Activated naive CD4-positive, alpha-beta T cell treated with anti-CD3 and anti-CD28 coated beads for 36 hours (primary cell): ENCODE data around the gene KIR2DL1. TPM values are rescaled to one million over a fixed set of nuclear protein-coding genes. Genes with fewer than 3 reads are reported as not detected.
"Not testable (repeated sequence)": the region's sequence is repeated elsewhere in the genome, so short reads cannot be mapped to it uniquely, and the experiment has no call there.

Source experiments
- CTCF ChIA-PET: fragments of 350-600 bp; sonication (Branson Sonifier 250); formaldehyde crosslinking; loops from one replicate; lab custom pipeline; 2021; ENCODE audit warnings: antibody characterized with exemption; lab: Charles Lee
- DNase-seq: peaks from one replicate; pipeline ENCODE4 v3.0.0-alpha.2; 2020
- H3K27ac Mint-ChIP-seq: one replicate; pipeline ENCODE4 v1.8.0; 2021; ENCODE audit warnings: mild to moderate bottlenecking, mixed read lengths
- H3K27me3 Mint-ChIP-seq: one replicate; pipeline ENCODE4 v1.8.0; 2021; ENCODE audit warnings: low read depth, mixed read lengths
- H3K36me3 Mint-ChIP-seq: one replicate; pipeline ENCODE4 v1.8.0; 2021; ENCODE audit warnings: low read depth, mixed read lengths
- H3K4me1 Mint-ChIP-seq: one replicate; pipeline ENCODE4 v1.8.0; 2021; ENCODE audit warnings: low read depth, mixed read lengths
- H3K4me3 Mint-ChIP-seq: one replicate; pipeline ENCODE4 v1.8.0; 2021; ENCODE audit warnings: mild to moderate bottlenecking, moderate library complexity, mixed read lengths
- H3K9me3 Mint-ChIP-seq: one replicate; pipeline ENCODE4 v1.8.0; 2021; ENCODE audit warnings: mixed read lengths
- intact Hi-C: fragments of 100-400 bp; cut with micrococcal nuclease; formaldehyde crosslinking; loops from one replicate; pipeline ENCODE4 v1.15.1; 2023
- total RNA-seq, 2 experiments: library from RNA; stranded (reverse); gene quantifications; one replicate each; pipeline ENCODE4 v1.2.3, GENCODE V29; 2021

Gene KIR2DL1
- total RNA-seq, result not detected

DNA sequence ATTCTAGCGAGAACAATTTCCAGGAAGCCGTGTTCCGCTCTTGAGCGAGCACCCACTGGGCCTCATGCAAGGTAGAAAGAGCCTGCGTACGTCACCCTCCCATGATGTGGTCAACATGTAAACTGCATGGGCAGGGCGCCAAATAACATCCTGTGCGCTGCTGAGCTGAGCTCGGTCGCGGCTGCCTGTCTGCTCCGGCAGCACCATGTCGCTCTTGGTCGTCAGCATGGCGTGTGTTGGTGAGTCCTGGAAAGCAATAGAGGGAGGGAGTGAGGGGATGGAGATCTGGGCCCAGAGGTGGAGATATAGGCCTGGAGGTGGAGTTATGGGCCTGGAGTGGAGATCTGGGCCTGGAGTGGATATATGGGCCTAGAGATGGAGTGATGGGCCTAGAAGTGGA lies at the start of gene KIR2DL1:
KIR2DL1 (plus strand) TSS at position 148 of the 400 bp plus-strand sequence; CDS start at position 206, 58 bp downstream.
- H3K4me1 Mint-ChIP-seq, H3K36me3 Mint-ChIP-seq, H3K9me3 Mint-ChIP-seq, H3K27me3 Mint-ChIP-seq, intact Hi-C loops, DNase-seq, CTCF ChIA-PET, H3K4me3 Mint-ChIP-seq, H3K27ac Mint-ChIP-seq: not testable (repeated sequence)

DNA sequence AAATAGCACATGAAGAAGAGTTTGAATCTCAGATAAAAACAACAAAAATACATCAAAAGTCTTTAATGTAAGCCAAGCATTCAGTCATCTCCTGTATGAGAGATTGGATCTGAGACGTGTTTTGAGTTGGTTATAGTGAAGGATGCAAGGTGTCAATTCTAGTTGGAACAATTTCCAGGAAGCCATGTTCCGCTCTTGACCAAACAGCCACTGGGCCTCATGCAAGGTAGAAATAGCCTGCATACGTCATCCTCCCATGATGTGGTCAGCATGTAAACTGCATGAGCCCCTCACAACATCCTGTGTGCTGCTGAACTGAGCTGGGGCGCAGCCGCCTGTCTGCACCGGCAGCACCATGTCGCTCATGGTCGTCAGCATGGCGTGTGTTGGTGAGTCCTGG lies 45.5 kb upstream of the KIR2DL1 start, which contains the start of gene KIR3DL3:
KIR3DL3 (plus strand) TSS at position 301 of the 400 bp plus-strand sequence; CDS start at position 356, 55 bp downstream.
- DNase-seq, result no peak
- Mint-ChIP-seq H3K36me3 (no peaks in the 10 kb centered on the region), H3K9me3 (peaks cover 13% of the 10 kb centered on the region), H3K4me3 (no peak within 1 kb of the TSS), H3K27ac (no peak within 1 kb of the TSS), H3K4me1 (no peaks in the 10 kb centered on the region), H3K27me3 (peaks cover 4% of the 10 kb centered on the region)
- intact Hi-C loops, result no loop called here
- CTCF ChIA-PET, result no interaction called here

DNA sequence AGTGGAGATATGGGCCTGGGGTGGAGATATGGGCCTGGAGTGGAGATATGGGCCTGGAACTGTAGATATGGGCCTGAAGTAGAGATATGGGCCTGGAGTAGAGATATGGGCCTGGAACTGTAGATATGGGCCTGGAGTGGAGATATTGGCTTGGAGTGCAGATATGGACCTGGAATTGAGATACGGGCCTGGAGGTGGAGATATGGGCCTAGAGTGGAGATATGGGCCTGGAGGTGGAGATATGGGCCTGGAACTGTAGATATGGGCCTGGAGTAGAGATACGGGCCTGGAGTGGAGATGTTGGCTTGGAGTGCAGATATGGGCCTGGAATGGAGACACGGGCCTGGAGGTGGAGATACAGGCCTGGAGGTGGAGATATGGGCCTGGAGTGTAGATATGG lies 44.9 kb upstream of the KIR2DL1 start:
- CTCF ChIA-PET, result no interaction called here
- H3K4me3 Mint-ChIP-seq, result no peak overlapping the region
- H3K4me1 Mint-ChIP-seq, result no peaks in the 10 kb centered on the region
- intact Hi-C loops, result no loop called here
- no peaks in the 10 kb centered on the region for H3K36me3 Mint-ChIP-seq
- peaks cover 4% of the 10 kb centered on the region for H3K27me3 Mint-ChIP-seq
- DNase-seq, result no peak
- no peak overlapping the region for H3K27ac Mint-ChIP-seq
- peaks cover 12% of the 10 kb centered on the region for H3K9me3 Mint-ChIP-seq

DNA sequence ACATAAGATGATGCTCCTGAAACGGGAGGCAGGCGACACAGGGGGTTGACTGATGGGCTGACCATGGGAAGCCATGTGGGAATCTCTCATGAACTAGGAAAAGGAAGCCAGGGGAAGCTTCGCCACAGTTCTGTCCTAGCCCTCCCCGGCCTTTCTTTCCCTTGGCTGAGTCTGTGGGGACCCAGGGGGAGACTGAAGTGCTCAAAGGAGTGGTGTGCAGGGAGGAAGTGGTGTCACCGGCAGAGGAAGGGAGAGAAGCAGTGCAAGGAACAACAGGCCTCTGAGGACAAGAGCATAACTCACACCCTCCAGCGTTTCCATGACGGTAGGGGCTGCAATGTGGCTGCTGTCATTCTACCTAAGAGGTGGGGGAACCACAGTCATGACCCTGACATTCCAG lies 44.3 kb upstream of the KIR2DL1 start:
- H3K4me3 Mint-ChIP-seq, result no peak overlapping the region
- no peak overlapping the region for H3K27ac Mint-ChIP-seq
- CTCF ChIA-PET, result no interaction called here
- no peak for DNase-seq
- intact Hi-C loops, result no loop called here
- H3K4me1 Mint-ChIP-seq, result no peaks in the 10 kb centered on the region
- no peaks in the 10 kb centered on the region for H3K36me3 Mint-ChIP-seq
- H3K9me3 Mint-ChIP-seq, result peaks cover 7% of the 10 kb centered on the region
- peaks cover 4% of the 10 kb centered on the region for H3K27me3 Mint-ChIP-seq

DNA sequence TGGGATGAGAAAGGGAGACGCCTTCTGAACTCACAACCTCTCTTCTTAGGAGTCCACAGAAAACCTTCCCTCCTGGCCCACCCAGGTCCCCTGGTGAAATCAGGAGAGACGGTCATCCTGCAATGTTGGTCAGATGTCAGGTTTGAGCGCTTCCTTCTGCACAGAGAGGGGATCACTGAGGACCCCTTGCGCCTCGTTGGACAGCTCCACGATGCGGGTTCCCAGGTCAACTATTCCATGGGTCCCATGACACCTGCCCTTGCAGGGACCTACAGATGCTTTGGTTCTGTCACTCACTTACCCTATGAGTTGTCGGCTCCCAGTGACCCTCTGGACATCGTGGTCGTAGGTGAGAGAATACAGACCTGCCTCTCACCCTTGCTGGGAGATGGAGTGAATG lies 42.0 kb upstream of the KIR2DL1 start:
- intact Hi-C loops, result no loop called here
- CTCF ChIA-PET, result no interaction called here
- H3K4me1 Mint-ChIP-seq, result no peaks in the 10 kb centered on the region
- no peaks in the 10 kb centered on the region for H3K36me3 Mint-ChIP-seq
- no peak for DNase-seq
- H3K9me3 Mint-ChIP-seq, result no peaks in the 10 kb centered on the region
- no peak overlapping the region for H3K27ac Mint-ChIP-seq
- no peak overlapping the region for H3K4me3 Mint-ChIP-seq
- H3K27me3 Mint-ChIP-seq, result peaks cover 10% of the 10 kb centered on the region

DNA sequence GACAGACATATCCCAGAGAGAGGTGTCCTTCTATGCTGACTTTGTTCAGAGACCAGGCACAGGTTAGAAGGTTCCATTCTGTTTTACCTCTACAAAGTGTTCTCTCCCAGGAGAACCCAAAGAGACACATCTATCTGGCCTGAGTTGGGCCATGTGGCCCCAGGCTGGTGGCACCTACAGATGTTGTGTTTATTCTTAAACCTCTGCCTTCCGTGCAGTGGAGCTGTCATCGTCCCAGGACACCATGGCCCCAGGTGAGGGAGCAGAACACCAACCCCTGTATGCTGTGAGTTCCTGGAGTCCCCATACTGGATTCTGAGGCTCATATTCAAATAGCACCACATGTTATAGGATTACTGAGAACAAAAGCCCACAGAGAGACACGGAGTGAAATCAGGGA lies 41.4 kb upstream of the KIR2DL1 start:
- intact Hi-C loops, result no loop called here
- Mint-ChIP-seq H3K36me3 (no peaks in the 10 kb centered on the region), H3K4me3 (no peak overlapping the region), H3K9me3 (no peaks in the 10 kb centered on the region), H3K27ac (no peak overlapping the region), H3K4me1 (no peaks in the 10 kb centered on the region), H3K27me3 (peaks cover 11% of the 10 kb centered on the region)
- CTCF ChIA-PET, result no interaction called here
- DNase-seq, result no peak

DNA sequence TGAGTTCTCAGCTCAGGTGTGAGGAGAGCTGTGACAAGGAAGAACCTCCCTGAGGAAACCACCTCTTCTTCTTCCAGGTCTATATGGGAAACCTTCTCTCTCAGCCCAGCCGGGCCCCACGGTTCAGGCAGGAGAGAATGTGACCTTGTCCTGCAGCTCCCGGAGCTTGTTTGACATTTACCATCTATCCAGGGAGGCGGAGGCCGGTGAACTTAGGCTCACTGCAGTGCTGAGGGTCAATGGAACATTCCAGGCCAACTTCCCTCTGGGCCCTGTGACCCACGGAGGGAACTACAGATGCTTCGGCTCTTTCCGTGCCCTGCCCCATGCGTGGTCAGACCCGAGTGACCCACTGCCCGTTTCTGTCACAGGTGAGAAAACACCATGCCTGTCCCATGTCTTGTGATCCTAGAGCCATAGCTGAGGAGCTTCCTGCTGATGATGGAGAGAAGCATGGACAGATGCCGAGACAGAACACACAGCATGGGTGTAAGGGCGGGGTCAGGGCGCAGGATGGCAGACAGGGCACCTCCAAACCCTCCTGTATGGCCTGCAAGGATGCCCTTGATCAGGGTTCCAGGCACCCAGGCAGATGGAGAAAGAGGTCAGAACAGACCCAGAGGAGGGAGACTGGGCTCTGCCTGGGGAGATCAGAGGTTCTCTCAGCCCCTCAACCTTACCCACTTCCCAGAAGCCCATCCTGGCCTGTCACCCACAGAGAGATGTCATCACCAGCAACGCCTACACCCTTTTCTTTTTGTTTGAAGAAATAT lies 40.0 kb upstream of the KIR2DL1 start:
- intact Hi-C loops, result no loop called here
- Mint-ChIP-seq H3K27me3 (peaks cover 11% of the 10 kb centered on the region), H3K36me3 (no peaks in the 10 kb centered on the region), H3K9me3 (peaks cover 2% of the 10 kb centered on the region), H3K27ac (no peak overlapping the region), H3K4me1 (no peaks in the 10 kb centered on the region), H3K4me3 (no peak overlapping the region)
- CTCF ChIA-PET, result no interaction called here
- no peak for DNase-seq

DNA sequence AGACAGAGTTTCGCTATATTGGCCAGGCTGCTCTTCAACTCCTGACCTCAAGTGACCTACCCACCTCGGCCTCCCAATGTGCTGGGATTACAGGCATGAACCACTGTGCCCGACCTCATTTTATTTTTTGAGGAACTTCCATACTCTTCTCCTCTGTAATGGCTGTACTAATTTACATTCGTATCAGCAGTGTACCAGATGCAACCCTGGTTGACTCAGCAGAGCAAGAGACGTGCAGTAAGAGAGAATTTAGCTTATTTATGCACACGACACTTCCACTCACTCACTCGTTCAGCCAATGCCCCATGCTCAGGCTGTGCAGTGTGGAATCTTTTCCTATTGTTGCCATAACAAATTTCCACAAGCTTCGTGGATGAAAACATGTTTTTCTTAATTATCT lies 38.4 kb upstream of the KIR2DL1 start:
- Mint-ChIP-seq H3K36me3 (no peaks in the 10 kb centered on the region), H3K9me3 (peaks cover 2% of the 10 kb centered on the region), H3K4me1 (no peaks in the 10 kb centered on the region), H3K27ac (no peak overlapping the region), H3K4me3 (no peak overlapping the region), H3K27me3 (peaks cover 11% of the 10 kb centered on the region)
- CTCF ChIA-PET, result no interaction called here
- no peak for DNase-seq
- intact Hi-C loops, result no loop called here

DNA sequence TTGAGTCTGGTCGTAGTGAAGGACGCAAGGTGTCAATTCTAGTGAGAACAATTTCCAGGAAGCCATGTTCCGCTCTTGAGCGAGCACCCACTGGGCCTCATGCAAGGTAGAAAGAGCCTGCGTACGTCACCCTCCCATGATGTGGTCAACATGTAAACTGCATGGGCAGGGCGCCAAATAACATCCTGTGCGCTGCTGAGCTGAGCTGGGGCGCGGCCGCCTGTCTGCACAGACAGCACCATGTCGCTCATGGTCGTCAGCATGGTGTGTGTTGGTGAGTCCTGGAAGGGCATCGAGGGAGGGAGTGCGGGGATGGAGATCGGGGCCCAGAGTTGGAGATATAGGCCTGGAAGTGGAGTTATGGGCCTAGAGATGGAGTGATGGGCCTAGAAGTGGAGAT lies 31.3 kb upstream of the KIR2DL1 start, which contains the start of gene KIR2DL3:
KIR2DL3 (plus strand) TSS at position 208 of the 400 bp plus-strand sequence; CDS start at position 241, 33 bp downstream.
- H3K27me3 Mint-ChIP-seq, H3K36me3 Mint-ChIP-seq, DNase-seq, H3K4me3 Mint-ChIP-seq, CTCF ChIA-PET, H3K4me1 Mint-ChIP-seq, intact Hi-C loops, H3K27ac Mint-ChIP-seq, H3K9me3 Mint-ChIP-seq: not testable (repeated sequence)

DNA sequence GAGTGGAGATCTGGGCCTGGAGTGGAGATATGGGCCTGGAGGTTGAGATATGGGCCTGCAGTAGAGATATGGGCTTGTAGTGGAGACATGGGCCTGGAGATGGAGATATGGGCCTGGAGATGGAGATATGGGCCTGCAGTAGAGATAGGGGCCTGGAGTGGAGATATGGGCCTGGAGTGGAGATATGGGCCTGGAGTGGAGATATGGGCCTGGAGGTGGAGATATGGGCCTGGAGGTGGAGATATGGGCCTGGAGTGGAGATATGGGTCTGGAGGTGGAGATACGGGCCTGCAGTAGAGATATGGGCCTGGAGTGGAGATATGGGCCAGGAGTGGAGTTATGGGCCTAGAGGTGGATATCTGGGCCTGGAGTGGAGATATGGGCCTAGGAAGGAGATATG lies 30.9 kb upstream of the KIR2DL1 start:
- Mint-ChIP-seq H3K4me3 (no peak overlapping the region), H3K4me1 (no peaks in the 10 kb centered on the region), H3K27ac (no peak overlapping the region), H3K36me3 (no peaks in the 10 kb centered on the region), H3K27me3 (peaks cover 5% of the 10 kb centered on the region), H3K9me3 (peaks cover 1% of the 10 kb centered on the region)
- CTCF ChIA-PET, result no interaction called here
- intact Hi-C loops, result no loop called here
- no peak for DNase-seq

DNA sequence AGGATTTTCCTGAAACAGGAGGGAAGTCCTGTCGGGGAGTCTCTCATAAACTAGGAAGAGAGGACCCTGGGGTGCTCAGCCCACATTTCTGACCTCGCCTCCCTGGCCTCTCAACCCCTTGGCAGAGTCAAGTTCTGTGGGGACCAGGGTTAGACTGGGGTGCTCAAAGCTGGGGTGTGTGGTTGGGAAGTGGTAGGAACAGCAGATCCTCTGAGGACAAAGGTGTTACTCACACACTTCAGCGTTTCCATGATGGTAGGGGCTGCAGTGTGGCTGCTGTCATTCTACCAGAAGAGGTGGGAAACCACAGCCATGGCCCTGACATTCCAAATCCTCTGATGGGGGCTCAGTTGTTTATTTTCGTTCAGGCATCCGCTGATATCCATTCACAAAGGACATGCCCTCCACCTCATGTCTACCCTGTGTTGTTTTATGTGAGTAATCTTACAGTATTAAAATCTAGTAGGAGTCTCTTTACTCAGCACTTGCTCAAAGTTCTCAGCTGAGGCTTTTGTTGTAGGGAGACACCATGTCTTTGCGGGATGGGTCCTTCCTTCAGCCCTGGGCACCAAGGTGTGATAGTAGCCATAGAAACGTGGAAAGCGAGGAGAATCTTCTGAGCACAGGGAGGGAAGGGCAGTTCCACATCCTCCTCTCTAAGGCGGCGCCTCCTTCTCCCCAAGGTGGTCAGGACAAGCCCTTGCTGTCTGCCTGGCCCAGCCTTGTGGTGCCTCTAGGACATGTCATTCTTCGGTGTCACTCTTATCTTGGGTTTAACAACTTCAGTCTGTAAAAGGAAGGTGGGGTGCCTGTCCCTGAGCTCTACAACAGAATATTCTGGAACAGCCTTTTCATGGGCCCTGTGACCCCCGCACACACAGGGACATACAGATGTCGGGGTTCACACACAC lies 29.8 kb upstream of the KIR2DL1 start:
- no peak overlapping the region for H3K4me3 Mint-ChIP-seq
- no peak for DNase-seq
- intact Hi-C loops, result no loop called here
- H3K36me3 Mint-ChIP-seq, result no peaks in the 10 kb centered on the region
- H3K4me1 Mint-ChIP-seq, result no peaks in the 10 kb centered on the region
- H3K27me3 Mint-ChIP-seq, result peaks cover 5% of the 10 kb centered on the region
- peaks cover 1% of the 10 kb centered on the region for H3K9me3 Mint-ChIP-seq
- CTCF ChIA-PET, result no interaction called here
- no peak overlapping the region for H3K27ac Mint-ChIP-seq

DNA sequence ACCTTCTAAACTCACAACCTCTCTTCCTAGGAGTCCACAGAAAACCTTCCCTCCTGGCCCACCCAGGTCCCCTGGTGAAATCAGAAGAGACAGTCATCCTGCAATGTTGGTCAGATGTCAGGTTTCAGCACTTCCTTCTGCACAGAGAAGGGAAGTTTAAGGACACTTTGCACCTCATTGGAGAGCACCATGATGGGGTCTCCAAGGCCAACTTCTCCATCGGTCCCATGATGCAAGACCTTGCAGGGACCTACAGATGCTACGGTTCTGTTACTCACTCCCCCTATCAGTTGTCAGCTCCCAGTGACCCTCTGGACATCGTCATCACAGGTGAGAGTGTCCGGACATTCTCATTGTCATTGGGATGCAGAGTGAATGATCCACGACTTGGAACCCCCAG lies 27.6 kb upstream of the KIR2DL1 start:
- H3K9me3 Mint-ChIP-seq, intact Hi-C loops, H3K27me3 Mint-ChIP-seq, DNase-seq, H3K36me3 Mint-ChIP-seq, H3K4me1 Mint-ChIP-seq, H3K4me3 Mint-ChIP-seq, CTCF ChIA-PET, H3K27ac Mint-ChIP-seq: not testable (repeated sequence)
